OCI-LY3 (cell line): Measurements from ENCODE around the gene DOK3.
"Not testable (repeated sequence)": the region's sequence is repeated elsewhere in the genome, so short reads cannot be mapped to it uniquely, and the experiment has no call there.

Experiments
- H2AFZ ChIP-seq: fragments of 200-600, 300-600 bp; shearing (Covaris generic); 2 replicates; pipeline ENCODE4 v1.6.0; 2014; ENCODE audit warnings: antibody characterized with exemption, low read depth, low read length
- H3K27ac ChIP-seq: fragments of 200-600, 300-600 bp; sonication (generic); 2 replicates; pipeline ENCODE4 v1.5.1; 2014; ENCODE audit warnings: mild to moderate bottlenecking, low read length, moderate library complexity, mixed read lengths
- H3K27me3 ChIP-seq: fragments of 200-600, 300-600 bp; sonication (generic); 2 replicates; pipeline ENCODE4 v1.6.1; 2014; ENCODE audit warnings: low read depth, low read length, mixed read lengths
- H3K36me3 ChIP-seq: fragments of 200-600, 300-600 bp; sonication (generic); replicated peaks from 2 replicates; pipeline ENCODE3; 2014; ENCODE audit warnings: low read depth, low read length, mixed read lengths
- H3K4me1 ChIP-seq: fragments of 300-600, 200-600 bp; sonication (generic); 2 replicates; pipeline ENCODE4 v1.6.1; 2014; ENCODE audit warnings: low read length, mixed read lengths
- H3K4me2 ChIP-seq: fragments of 200-600, 300-600 bp; sonication (generic); 2 replicates; pipeline ENCODE4 v1.6.1; 2014; ENCODE audit warnings: low read length, mixed read lengths
- H3K4me3 ChIP-seq: fragments of 300-600, 200-600 bp; sonication (generic); 2 replicates; pipeline ENCODE4 v1.5.1; 2014; ENCODE audit warnings: antibody characterized with exemption, mild to moderate bottlenecking, low read length, moderate library complexity
- H3K79me2 ChIP-seq: fragments of 300-600, 200-600 bp; shearing (Covaris generic); 2 replicates; pipeline ENCODE4 v1.6.1; 2014; ENCODE audit warnings: mild to moderate bottlenecking, low read length, mixed read lengths
- H3K9ac ChIP-seq: fragments of 300-600, 200-600 bp; shearing (Covaris generic); 2 replicates; pipeline ENCODE4 v1.6.0; 2014; ENCODE audit warnings: mild to moderate bottlenecking, low read length, moderate library complexity
- H3K9me3 ChIP-seq: fragments of 200-600, 300-600 bp; shearing (Covaris generic); 2 replicates; pipeline ENCODE4 v1.6.1; 2014; ENCODE audit warnings: low read length, mixed read lengths; ENCODE audit not compliant: insufficient read depth
- H4K20me1 ChIP-seq: fragments of 200-600, 300-600 bp; sonication (generic); 2 replicates; pipeline ENCODE4 v1.6.1; 2016; ENCODE audit warnings: low read length, mixed read lengths; ENCODE audit not compliant: insufficient read depth
- EZH2phosphoT487 ChIP-seq: fragments of 200-600 bp; shearing (Covaris generic); IDR thresholded peaks from 2 replicates; pipeline ENCODE4 v1.6.1; 2018; ENCODE audit warnings: antibody characterized with exemption, mixed run types, low read depth
- TF ChIP-seq, protein P1 (sequence below): fragments of 200-600, 300-600 bp; sonication (generic); IDR thresholded peaks from 2 replicates; pipeline ENCODE4 v1.5.1; 2014; ENCODE audit warnings: antibody characterized with exemption, low read length, low read depth

DOK3 gene

DNA sequence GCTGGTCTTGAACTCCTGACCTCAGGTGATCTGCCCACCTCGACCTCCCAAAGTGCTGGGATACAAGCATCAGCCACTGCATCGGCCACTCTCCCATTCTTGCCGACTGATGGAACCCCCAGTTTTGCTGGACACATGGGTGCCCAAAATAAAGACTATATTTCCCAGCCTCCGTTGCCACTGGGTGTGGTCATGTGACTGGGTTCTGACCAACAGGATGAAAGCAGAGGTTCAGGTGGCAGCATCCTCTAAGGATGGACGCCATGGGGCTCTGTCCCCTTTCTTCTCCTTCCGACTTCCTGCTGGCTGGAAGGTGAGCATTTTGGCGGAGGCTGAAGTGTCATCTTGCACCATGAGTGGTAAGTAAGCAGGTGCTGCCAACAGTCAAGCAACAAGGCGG is 22.5 kb downstream of the DOK3 start:
- H3K4me3 ChIP-seq: no peak overlapping the region
- no peaks in the 10 kb centered on the region for H3K79me2 ChIP-seq
- TF ChIP-seq, protein P1, sequence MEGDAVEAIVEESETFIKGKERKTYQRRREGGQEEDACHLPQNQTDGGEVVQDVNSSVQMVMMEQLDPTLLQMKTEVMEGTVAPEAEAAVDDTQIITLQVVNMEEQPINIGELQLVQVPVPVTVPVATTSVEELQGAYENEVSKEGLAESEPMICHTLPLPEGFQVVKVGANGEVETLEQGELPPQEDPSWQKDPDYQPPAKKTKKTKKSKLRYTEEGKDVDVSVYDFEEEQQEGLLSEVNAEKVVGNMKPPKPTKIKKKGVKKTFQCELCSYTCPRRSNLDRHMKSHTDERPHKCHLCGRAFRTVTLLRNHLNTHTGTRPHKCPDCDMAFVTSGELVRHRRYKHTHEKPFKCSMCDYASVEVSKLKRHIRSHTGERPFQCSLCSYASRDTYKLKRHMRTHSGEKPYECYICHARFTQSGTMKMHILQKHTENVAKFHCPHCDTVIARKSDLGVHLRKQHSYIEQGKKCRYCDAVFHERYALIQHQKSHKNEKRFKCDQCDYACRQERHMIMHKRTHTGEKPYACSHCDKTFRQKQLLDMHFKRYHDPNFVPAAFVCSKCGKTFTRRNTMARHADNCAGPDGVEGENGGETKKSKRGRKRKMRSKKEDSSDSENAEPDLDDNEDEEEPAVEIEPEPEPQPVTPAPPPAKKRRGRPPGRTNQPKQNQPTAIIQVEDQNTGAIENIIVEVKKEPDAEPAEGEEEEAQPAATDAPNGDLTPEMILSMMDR: no peak
- TF ChIP-seq EZH2phosphoT487: no peak
- H4K20me1 ChIP-seq: no peaks in the 10 kb centered on the region; the same call in 1 of the 2 replicates
- peaks cover 10% of the 10 kb centered on the region for H3K4me1 ChIP-seq
- H3K27ac ChIP-seq: no peak overlapping the region
- no peaks in the 10 kb centered on the region for H3K36me3 ChIP-seq
- no peak overlapping the region for H3K4me2 ChIP-seq
- H2AFZ ChIP-seq: no peak overlapping the region
- H3K9me3 ChIP-seq: no peaks in the 10 kb centered on the region
- no peak overlapping the region for H3K9ac ChIP-seq
- no peaks in the 10 kb centered on the region for H3K27me3 ChIP-seq

- Histone ChIP-seq H4K20me1 (no peaks in the 10 kb centered on the region; the same call in 1 of the 2 replicates), H3K79me2 (no peaks in the 10 kb centered on the region), H3K9ac (no peak overlapping the region), H3K4me2 (no peak overlapping the region), H3K9me3 (no peaks in the 10 kb centered on the region), H3K27me3 (no peaks in the 10 kb centered on the region), H3K4me1 (peaks cover 10% of the 10 kb centered on the region), H3K4me3 (no peak overlapping the region), H3K36me3 (no peaks in the 10 kb centered on the region), H3K27ac (no peak overlapping the region), H2AFZ (no peak overlapping the region)
- TF ChIP-seq, protein P1: no peak
- no peak for TF ChIP-seq EZH2phosphoT487
Measured at GRCh38 chr5:177486256-177486655, 23.4 kb downstream of the DOK3 start.

- H2AFZ ChIP-seq, H3K4me3 ChIP-seq, H3K9me3 ChIP-seq, H3K36me3 ChIP-seq, H3K27me3 ChIP-seq, H3K27ac ChIP-seq, H3K4me2 ChIP-seq, H3K79me2 ChIP-seq, H3K9ac ChIP-seq, H4K20me1 ChIP-seq: not testable (repeated sequence)
- H3K4me1 ChIP-seq: peaks cover 10% of the 10 kb centered on the region
Measured at GRCh38 chr5:177485753-177486152, 23.9 kb downstream of the DOK3 start.

- Histone ChIP-seq H3K4me1 (peaks cover 12% of the 10 kb centered on the region), H3K4me3 (no peak overlapping the region), H3K36me3 (no peaks in the 10 kb centered on the region), H2AFZ (no peak overlapping the region), H3K27ac (no peak overlapping the region), H3K4me2 (no peak overlapping the region), H3K79me2 (no peaks in the 10 kb centered on the region), H3K9ac (no peak overlapping the region), H4K20me1 (no peaks in the 10 kb centered on the region; the same call in 1 of the 2 replicates), H3K9me3 (no peaks in the 10 kb centered on the region), H3K27me3 (no peaks in the 10 kb centered on the region)
- TF ChIP-seq, protein P1: no peak
- no peak for TF ChIP-seq EZH2phosphoT487
Measured at GRCh38 chr5:177484902-177485549, 24.6 kb downstream of the DOK3 start.
